HCT116 (cell line): Measurements from ENCODE around the gene SQSTM1. TPM values are rescaled to one million over a fixed set of nuclear protein-coding genes. Genes with fewer than 3 reads are reported as not detected.

ENCODE experiments used
- CBX3 ChIP-seq: IDR thresholded peaks from 2 replicates; pipeline ENCODE4 v1.6.1; 2012; ENCODE audit warnings: low read depth
- EGR1 ChIP-seq: IDR thresholded peaks from 2 replicates; pipeline ENCODE4 v1.6.1; 2012; ENCODE audit warnings: low read depth
- EZH2 ChIP-seq: fragments of 200-600 bp; sonication (generic); IDR thresholded peaks from 2 replicates; pipeline ENCODE4 v1.6.1; 2017; ENCODE audit warnings: antibody characterized with exemption, mixed run types
- EZH2phosphoT487 ChIP-seq: fragments of 200-600 bp; IDR thresholded peaks from 2 replicates; pipeline ENCODE4 v1.6.1; 2018; ENCODE audit warnings: antibody characterized with exemption, borderline replicate concordance
- FOSL1 ChIP-seq: IDR thresholded peaks from 2 replicates; pipeline ENCODE4 v1.6.1; 2012; ENCODE audit warnings: low read depth
- JUND ChIP-seq: IDR thresholded peaks from 2 replicates; pipeline ENCODE4 v1.6.1; 2012
- POLR2A ChIP-seq: IDR thresholded peaks from 2 replicates; pipeline ENCODE4 v1.7.0; 2011; ENCODE audit warnings: borderline replicate concordance; ENCODE audit not compliant: insufficient read depth, insufficient read length; ENCODE audit errors: extremely low read depth
- POLR2AphosphoS5 ChIP-seq: IDR thresholded peaks from 2 replicates; pipeline ENCODE4 v1.6.1; 2011; ENCODE audit warnings: mild to moderate bottlenecking, low read depth, low read length, moderate library complexity
- RAD21 ChIP-seq: IDR thresholded peaks from 2 replicates; pipeline ENCODE4 v1.6.1; 2012; ENCODE audit warnings: low read depth, mild to moderate bottlenecking
- SP1 ChIP-seq: IDR thresholded peaks from 2 replicates; pipeline ENCODE4 v1.6.1; 2012; ENCODE audit warnings: low read depth
- ZFX ChIP-seq: fragments of 450-650 bp; IDR thresholded peaks from 2 replicates; pipeline ENCODE4 v1.6.1; 2017
- ZNF274 ChIP-seq: fragments of 200-500 bp; sonication (Bioruptor generic); IDR thresholded peaks from 2 replicates; pipeline ENCODE4 v1.6.1; 2014; ENCODE audit warnings: mild to moderate bottlenecking, low read depth, low read length, inconsistent platforms
- total RNA-seq: library from RNA; stranded (reverse); gene quantifications from one replicate; pipeline ENCODE4 v1.2.1, GENCODE V29; 2021; ENCODE audit not compliant: unreplicated experiment
- TF ChIP-seq, protein P1 (sequence below), 3 experiments: fragments of 200-600 bp in 1 of 3; sonication (generic) in 1 of 3; IDR thresholded peaks in 2 of 3; conservative IDR thresholded peaks in 1 of 3; 2 replicates each; pipeline ENCODE4 v1.5.1; 2012 to 2017; ENCODE audit warnings: low read depth in 2 of 3, low read length in 2 of 3, antibody characterized with exemption in 1 of 3, borderline replicate concordance in 1 of 3, control low read depth in 1 of 3, mild to moderate bottlenecking in 1 of 3, mixed read lengths in 1 of 3, mixed run types in 1 of 3, moderate library complexity in 1 of 3; ENCODE audit not compliant: insufficient read depth in 1 of 3
- TF ChIP-seq, protein P2 (sequence below): IDR thresholded peaks from 2 replicates; pipeline ENCODE4 v1.6.1; 2012
- TF ChIP-seq, protein P3 (sequence below): IDR thresholded peaks from 2 replicates; pipeline ENCODE4 v1.6.1; 2012

SQSTM1 gene
- total RNA-seq, 1 experiment from 2014 or later: 299 TPM

DNA sequence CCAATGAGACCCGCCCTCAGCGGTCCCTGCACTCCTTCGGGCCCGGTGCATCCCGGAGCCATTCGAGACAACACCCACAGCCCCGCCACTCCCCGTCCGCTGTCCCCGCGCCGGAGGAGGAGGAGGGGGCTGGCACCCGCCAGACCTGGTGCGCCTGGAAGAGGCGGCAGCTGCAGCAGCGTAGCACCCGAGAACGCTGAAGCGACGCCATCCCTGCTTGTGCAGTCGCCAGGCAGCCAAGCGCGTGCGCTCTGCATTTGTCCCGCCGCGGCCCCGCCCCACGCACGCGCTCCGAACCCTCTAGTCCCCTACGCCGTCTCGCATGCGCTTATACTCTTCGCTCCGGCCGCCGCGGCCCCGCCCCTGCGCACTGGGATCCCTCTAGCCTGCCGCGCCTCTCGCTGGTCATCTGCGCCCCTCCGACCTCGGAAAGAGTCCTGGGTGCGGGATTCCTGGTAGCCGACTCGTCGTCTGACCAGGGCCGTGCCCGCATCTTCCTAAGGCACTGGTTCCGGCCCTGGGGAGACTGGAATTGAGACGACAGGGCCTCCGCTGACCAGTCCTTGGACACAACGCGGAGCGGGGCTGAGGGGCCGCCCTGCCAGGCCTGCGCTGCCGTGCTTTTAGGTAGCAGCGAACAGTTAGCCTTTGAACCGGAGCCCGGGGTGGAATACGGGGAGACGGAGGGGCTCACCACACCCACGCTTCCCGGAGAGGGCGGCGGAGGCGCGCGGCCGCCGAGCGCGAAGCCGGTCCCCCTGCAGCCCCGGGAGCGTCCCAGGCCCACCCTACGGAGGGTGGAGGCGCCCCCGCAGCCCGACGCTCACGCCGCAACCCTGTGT lies 38.1 kb downstream of the SQSTM1 start, which contains the start of gene MRNIP (continued):
- TF ChIP-seq, protein P1, sequence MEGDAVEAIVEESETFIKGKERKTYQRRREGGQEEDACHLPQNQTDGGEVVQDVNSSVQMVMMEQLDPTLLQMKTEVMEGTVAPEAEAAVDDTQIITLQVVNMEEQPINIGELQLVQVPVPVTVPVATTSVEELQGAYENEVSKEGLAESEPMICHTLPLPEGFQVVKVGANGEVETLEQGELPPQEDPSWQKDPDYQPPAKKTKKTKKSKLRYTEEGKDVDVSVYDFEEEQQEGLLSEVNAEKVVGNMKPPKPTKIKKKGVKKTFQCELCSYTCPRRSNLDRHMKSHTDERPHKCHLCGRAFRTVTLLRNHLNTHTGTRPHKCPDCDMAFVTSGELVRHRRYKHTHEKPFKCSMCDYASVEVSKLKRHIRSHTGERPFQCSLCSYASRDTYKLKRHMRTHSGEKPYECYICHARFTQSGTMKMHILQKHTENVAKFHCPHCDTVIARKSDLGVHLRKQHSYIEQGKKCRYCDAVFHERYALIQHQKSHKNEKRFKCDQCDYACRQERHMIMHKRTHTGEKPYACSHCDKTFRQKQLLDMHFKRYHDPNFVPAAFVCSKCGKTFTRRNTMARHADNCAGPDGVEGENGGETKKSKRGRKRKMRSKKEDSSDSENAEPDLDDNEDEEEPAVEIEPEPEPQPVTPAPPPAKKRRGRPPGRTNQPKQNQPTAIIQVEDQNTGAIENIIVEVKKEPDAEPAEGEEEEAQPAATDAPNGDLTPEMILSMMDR (IDR thresholded peaks at IDR 0.05 in 2 of 3, conservative IDR thresholded peaks at IDR 0.05 in 1 of 3; ENCODE audit: borderline replicate concordance in 1 of 3, insufficient read depth in 1 of 3, low read depth in 2 of 3, low read length in 2 of 3): no peak
- TF ChIP-seq EGR1: peak; percentile 89
- TF ChIP-seq JUND: no peak
- peak; percentile 83; the same call in 1 of the 2 replicates for TF ChIP-seq ZFX
- no peak for TF ChIP-seq EZH2
- TF ChIP-seq CBX3: no peak
- TF ChIP-seq EZH2phosphoT487: no peak
- no peak for TF ChIP-seq ZNF274
- peak; percentile 96 for TF ChIP-seq POLR2AphosphoS5
- TF ChIP-seq, protein P2, sequence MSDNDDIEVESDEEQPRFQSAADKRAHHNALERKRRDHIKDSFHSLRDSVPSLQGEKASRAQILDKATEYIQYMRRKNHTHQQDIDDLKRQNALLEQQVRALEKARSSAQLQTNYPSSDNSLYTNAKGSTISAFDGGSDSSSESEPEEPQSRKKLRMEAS: peak; percentile 95
- TF ChIP-seq FOSL1: no peak
- peak; percentile 89 for TF ChIP-seq POLR2A
- 0 out of 2 replicates have a peak, but pooled peaks have one; percentile 9 for TF ChIP-seq RAD21
- TF ChIP-seq, protein P3, sequence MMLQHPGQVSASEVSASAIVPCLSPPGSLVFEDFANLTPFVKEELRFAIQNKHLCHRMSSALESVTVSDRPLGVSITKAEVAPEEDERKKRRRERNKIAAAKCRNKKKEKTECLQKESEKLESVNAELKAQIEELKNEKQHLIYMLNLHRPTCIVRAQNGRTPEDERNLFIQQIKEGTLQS: no peak
- no peak; the same call in 1 of the 2 replicates for TF ChIP-seq SP1
- TF ChIP-seq, all 23 proteins: peak for 10
